ENCODE measurements around the gene FGF14.

DNA sequence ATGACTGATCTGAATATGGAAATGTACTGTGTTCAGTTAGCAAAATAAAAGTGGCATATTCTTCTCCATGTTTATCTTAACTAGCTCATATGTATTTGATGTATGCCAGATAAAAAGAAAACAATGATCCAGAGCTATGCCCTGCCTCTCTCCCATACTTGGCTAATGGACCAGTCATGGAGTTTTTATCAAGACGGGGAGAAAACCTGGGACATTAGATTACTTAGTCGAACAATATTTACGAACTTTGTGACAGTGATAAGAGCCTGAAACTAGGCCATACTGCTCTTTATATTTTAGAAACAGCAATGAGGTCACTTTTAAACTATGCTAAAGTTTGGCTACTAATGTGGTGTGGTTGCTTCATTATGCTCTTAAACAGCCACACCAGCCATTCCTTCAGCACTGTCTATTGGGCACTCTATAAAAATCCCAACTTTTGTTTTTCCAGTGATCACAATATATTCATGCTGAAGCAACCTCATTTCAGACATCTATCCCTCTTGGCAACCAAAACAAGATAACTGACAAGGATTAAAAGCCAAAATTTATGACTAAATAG, 265.0 kb downstream of the FGF14 start:
- TF ChIP-seq, protein P1, sequence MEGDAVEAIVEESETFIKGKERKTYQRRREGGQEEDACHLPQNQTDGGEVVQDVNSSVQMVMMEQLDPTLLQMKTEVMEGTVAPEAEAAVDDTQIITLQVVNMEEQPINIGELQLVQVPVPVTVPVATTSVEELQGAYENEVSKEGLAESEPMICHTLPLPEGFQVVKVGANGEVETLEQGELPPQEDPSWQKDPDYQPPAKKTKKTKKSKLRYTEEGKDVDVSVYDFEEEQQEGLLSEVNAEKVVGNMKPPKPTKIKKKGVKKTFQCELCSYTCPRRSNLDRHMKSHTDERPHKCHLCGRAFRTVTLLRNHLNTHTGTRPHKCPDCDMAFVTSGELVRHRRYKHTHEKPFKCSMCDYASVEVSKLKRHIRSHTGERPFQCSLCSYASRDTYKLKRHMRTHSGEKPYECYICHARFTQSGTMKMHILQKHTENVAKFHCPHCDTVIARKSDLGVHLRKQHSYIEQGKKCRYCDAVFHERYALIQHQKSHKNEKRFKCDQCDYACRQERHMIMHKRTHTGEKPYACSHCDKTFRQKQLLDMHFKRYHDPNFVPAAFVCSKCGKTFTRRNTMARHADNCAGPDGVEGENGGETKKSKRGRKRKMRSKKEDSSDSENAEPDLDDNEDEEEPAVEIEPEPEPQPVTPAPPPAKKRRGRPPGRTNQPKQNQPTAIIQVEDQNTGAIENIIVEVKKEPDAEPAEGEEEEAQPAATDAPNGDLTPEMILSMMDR (conservative IDR thresholded peaks at IDR 0.05; ENCODE audit: low read depth, low read length): no peak
- TF ChIP-seq EZH2 (IDR thresholded peaks at IDR 0.05; ENCODE audit: low read length, unreplicated experiment): no peak

All from PC-3 (cell line).